IPS-NIHi11 (cell line): ENCODE measurements around the gene FSTL4.

ENCODE experiments used
- DNase-seq: peaks from one replicate; pipeline ENCODE4 v3.0.0; 2012; ENCODE audit warnings: mixed read lengths, low spot score

FSTL4 gene

GRCh38 chr5:133475986-133476385 is 136.4 kb downstream of the FSTL4 start:
- DNase-seq = no peak

DNA sequence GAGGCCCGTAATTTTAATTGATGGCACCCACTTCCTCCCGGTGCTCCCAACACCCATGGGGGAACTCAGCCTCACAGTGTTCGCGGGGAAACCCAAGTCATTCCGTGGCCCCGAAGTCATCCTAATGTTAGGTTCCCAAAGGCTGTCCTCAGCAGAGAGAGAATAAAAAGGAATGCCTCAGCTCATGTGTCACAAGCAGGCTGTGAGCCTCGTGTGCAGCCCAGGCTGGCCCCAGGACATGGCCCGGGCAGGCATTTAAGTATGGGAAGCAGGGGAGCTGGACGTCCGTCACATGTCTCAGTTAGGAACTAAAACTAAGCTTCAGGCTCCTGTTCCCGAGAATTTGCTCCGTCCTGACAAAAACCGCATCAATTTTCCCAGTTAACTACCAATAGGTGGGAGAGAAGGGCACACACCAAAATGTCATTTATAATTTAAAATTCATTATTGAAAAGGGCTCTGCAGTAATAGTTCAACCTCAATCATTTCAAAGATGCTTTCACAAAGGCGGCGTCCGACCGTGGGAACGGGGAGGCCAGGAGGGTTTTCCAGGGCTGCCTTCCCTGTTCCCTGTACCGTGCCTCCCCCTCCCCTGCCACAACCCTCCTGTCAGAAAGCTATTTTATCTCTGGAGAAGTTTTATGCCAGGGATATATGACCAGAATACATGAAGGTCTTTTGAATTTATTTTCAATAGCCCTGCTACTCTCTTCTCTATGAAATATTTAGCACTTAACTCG is 137.3 kb downstream of the FSTL4 start:
- no peak for DNase-seq

GRCh38 chr5:133473291-133473690 is 139.1 kb downstream of the FSTL4 start:
- no peak for DNase-seq

GRCh38 chr5:133472829-133473228 is 139.5 kb downstream of the FSTL4 start:
- DNase-seq = no peak

DNA sequence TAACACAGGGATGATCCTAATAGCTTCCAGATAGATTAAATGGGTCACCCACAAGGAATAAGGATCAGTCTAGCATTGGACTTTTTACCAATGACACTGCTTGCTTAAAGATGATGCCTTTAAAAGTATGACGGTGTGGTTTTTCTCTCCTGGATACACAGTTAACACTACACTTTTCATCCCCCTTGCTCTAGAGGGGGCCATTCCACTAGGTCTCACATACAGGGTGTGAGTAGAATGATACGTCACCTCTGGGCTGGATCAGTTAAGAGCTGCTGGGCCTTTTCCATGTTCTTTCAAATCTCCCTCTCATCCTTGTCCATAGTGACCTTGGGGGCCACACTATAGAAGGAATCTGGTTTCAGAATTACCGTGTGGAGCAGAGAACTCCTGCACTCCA is 140.6 kb downstream of the FSTL4 start:
- DNase-seq = no peak

DNA sequence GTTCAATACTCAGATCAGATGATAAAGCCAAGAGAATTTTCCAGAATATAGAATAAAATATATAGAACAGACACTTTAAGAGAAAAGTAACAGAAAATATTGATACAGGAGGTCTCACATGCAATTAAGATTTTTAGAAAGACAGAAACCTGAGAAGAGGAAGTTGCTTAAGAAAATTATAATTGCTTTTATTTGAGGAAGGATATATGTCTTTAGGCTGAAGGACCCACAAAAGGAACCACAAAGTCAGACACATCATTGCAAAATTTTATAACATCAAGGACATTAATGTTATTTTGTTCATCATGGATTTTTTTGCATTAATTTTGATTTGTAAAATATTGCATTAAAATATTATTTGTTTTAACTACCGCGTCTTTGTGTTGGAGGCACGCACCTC is 141.5 kb downstream of the FSTL4 start:
- DNase-seq = no peak

DNA sequence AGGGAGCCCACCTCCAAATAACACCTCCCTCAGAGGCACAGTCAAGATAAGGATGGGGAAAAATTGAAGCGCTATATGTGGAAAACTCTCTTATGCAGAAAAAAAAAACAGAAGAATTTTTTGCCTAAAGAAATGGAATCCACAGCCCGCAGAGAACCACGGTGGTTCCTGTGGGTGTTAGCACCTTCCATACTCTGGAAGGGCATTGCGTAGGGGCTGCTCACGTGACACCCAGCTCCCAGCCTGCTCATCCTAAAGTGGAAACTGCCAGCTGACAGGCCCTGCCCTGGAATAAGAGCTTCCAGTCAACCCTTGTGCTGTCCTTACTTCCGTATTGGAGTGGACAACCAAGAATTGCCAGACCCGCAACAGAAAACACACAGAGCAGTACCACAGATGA is 142.5 kb downstream of the FSTL4 start:
- DNase-seq = no peak

- no peak for DNase-seq
Observed at GRCh38 chr5:133469252-133469651, 143.1 kb downstream of the FSTL4 start.

DNA sequence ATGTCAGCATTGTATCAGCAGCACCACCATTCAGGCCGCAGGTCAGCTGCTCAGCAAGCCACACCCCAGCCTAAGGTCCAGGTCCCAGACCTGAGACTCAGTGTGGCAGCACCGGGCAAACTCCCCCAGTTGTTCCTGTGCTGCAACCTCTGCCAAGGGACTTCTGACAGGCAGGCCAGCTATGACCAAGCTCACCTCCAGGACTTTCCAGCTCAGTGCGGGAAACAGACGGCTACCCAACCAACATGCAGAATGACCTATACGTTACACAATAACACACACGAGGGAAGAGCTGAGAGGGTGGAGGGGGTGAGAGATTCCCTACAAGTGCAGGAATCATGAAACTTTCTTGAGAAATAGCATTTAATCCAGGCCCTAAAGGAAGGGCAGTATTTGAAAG is 143.7 kb downstream of the FSTL4 start:
- DNase-seq = no peak

- no peak for DNase-seq
Observed at GRCh38 chr5:133467826-133468463, 144.4 kb downstream of the FSTL4 start.

- DNase-seq = no peak
Observed at GRCh38 chr5:133467335-133467779, 145.0 kb downstream of the FSTL4 start.

- DNase-seq = no peak
Observed at GRCh38 chr5:133466556-133467334, 145.6 kb downstream of the FSTL4 start.

DNA sequence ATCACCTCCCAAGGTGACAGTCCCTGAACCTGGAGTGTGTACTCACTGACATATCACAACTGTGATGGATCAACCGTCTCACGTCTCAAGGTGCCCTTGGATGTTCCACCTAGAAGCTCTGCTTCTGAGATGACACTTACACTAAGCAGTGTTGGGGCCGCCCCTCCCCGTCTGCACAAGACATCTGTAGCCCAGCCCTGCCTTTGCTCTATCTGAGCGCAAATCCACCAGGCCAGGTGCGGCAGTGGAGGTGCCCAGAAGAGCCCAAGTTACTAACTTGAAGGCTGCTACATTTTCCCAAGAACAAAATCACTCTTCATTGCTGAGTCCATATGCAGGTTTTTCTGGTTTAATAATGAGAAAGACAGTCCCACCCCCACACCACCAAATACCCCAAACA is 148.3 kb downstream of the FSTL4 start:
- DNase-seq = no peak

DNA sequence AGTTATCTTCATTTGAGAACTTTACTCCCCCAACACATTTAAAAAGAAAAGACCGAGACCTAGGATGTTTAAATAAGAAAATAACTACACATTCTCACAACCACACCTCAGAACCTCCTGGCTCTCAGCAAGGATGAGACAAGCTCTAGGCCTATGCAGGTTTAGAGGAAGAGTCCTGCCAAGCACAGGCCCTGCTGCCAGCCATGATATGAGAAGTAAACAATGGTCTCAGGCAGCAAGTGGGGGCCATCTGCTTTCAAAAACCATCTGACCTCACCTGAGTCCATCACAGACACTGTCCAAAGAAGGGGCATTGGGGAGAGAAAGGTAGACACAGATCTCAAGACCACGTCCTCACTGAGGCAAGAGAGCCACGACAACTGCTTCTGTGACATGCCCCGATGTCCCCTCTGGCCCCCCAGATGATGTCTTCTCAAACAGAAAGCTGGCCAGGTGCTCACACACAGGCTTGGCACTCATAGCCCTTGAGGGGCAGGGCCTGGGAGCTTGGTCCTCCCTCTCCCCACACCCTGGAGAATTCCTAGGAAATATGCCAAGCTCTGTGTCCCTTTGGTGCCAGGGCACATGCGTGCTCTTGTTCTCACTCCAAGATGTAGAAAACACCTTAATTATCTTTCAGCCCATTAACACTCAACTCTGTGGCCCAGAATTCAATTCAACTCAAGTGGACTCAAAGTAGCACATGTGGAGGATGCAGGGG is 150.4 kb downstream of the FSTL4 start:
- DNase-seq = no peak

- peak; percentile 94 for DNase-seq
Observed at GRCh38 chr5:133460172-133460758, 152.1 kb downstream of the FSTL4 start.

DNA sequence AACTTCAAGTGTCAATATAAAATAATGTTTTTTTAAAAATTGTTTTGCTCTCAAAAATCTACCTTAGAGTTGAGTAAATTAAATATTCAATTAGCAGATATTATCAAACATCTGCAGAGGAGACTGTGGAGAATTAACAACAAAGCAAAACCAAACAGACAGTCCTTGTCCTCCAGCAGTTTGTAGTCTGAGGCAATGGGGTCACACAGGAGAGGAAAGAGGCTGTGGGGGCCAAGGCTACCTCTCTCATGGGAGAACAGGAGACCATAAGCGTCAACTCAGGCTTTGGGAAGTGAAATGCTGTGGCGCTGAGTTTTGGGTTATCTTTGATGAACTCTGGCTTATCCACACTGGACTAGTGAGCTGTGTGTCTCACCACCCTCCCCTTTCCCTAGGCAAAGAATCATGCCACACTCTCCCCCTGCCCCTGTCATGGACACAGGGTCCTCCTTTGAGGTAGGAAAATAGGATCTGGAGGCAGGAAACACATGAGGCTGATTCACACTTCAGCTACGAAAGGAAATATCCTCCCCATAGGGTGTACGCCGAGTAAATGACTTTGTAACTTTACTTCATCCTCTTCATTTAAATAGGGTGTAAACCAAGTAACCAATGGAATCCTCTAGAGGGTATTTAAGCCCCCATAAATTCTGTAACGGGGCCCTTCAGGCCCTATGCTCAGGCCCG is 152.7 kb downstream of the FSTL4 start:
- DNase-seq = no peak

GRCh38 chr5:133458435-133458834 is 153.9 kb downstream of the FSTL4 start:
- no peak for DNase-seq

GRCh38 chr5:133457439-133458355 is 154.6 kb downstream of the FSTL4 start:
- no peak for DNase-seq

DNA sequence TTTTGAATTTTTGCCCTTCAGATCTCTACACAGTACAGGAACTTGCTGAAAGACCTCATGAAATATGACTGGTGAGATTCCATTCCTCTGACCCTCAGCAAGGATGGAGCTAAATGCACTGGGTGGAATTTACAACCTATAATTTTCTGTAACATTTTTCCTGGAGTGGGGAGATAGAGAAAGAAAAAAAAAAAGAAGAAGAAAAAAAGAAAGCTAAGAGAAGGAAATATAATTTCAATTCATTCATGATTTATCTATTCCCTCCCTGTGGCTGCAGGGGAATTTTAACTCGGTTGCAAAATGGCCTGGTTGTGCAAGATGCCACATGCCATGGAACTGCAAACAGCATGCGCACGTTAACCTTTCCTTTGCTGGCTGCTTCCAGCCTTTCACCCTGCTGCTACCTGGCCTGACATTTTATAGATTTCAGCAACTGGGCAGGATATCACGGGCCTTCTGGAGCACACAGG is 155.4 kb downstream of the FSTL4 start:
- no peak for DNase-seq

GRCh38 chr5:133455676-133456075 is 156.7 kb downstream of the FSTL4 start:
- no peak for DNase-seq
